K562 (cell line): ENCODE results near the gene SLC39A9. TPM values are rescaled to one million over a fixed set of nuclear protein-coding genes. Genes with fewer than 3 reads are reported as not detected.

Source experiments
- C11orf30 ChIP-seq: fragments of 450-650 bp; IDR thresholded peaks from 2 replicates; pipeline ENCODE4 v1.6.1; 2016; ENCODE audit warnings: low read depth, mild to moderate bottlenecking
- COPS2 ChIP-seq: fragments of 450-650 bp; conservative IDR thresholded peaks from 2 replicates; pipeline ENCODE4 v1.6.1; 2016; ENCODE audit warnings: mild to moderate bottlenecking, moderate library complexity
- CTBP1 ChIP-seq: fragments of 450-650 bp; IDR thresholded peaks from 2 replicates; pipeline ENCODE4 v1.6.1; 2016; ENCODE audit warnings: borderline replicate concordance
- ELF1 ChIP-seq: fragments of 200-800 bp; sonication (Bioruptor generic); IDR thresholded peaks from 2 replicates; pipeline ENCODE4 v1.6.1; 2016; ENCODE audit warnings: missing genetic modification characterization, missing compliant biosample characterization
- ETV6 ChIP-seq, 3 experiments: fragments of 150-350 bp in 1 of 3; sonication (generic) in 1 of 3; formaldehyde crosslinking in 1 of 3; IDR thresholded peaks; 2 replicates each; pipeline versions ENCODE4 v1.6.1 to v1.8.0; 2014 to 2022; ENCODE audit warnings: borderline replicate concordance in 2 of 3, low read depth in 2 of 3, antibody characterized with exemption in 1 of 3, low read length in 1 of 3, mild to moderate bottlenecking in 1 of 3, missing genetic modification reagents in 1 of 3
- FOXM1 ChIP-seq, 2 experiments: fragments of 450-650 bp in 1 of 2; sonication (generic) in 1 of 2; formaldehyde crosslinking in 1 of 2; IDR thresholded peaks; 2 replicates each; pipeline versions ENCODE4 v1.6.1 to v1.9.0; 2017 to 2022; ENCODE audit warnings: low read depth in 2 of 2, mild to moderate bottlenecking in 2 of 2, missing genetic modification reagents in 1 of 2, moderate library complexity in 1 of 2
- HNRNPLL ChIP-seq: fragments of 200-400 bp; formaldehyde crosslinking; IDR thresholded peaks from 2 replicates; pipeline ENCODE4 v1.6.1; 2017; ENCODE audit warnings: low read length, low read depth, mild to moderate bottlenecking; ENCODE audit not compliant: poor library complexity, severe bottlenecking
- KDM1A ChIP-seq, 2 experiments: fragments of 450-650 bp; IDR thresholded peaks; 2 replicates each; pipeline ENCODE4 v1.6.1; 2016; ENCODE audit warnings: mild to moderate bottlenecking in 2 of 2
- LARP7 ChIP-seq: fragments of 450-650 bp; IDR thresholded peaks from 2 replicates; pipeline ENCODE4 v1.6.1; 2016
- NCOR1 ChIP-seq: fragments of 450-650 bp; IDR thresholded peaks from 2 replicates; pipeline ENCODE4 v1.6.1; 2016; ENCODE audit warnings: mild to moderate bottlenecking, moderate library complexity
- NFATC3 ChIP-seq: fragments of 450-650 bp; IDR thresholded peaks from 2 replicates; pipeline ENCODE4 v1.6.1; 2017; ENCODE audit warnings: mild to moderate bottlenecking
- NR2C1 ChIP-seq, 2 experiments: fragments of 450-650 bp; IDR thresholded peaks; 2 replicates each; pipeline ENCODE4 v1.6.1; 2017; ENCODE audit warnings: mild to moderate bottlenecking in 2 of 2, antibody characterized with exemption in 1 of 2, inconsistent platforms in 1 of 2, missing compliant biosample characterization in 1 of 2, missing genetic modification characterization in 1 of 2
- PCBP2 ChIP-seq: fragments of 200-400 bp; formaldehyde crosslinking; IDR thresholded peaks from 2 replicates; pipeline ENCODE4 v1.6.1; 2018; ENCODE audit warnings: low read length, low read depth, mild to moderate bottlenecking, moderate library complexity; ENCODE audit not compliant: poor library complexity, severe bottlenecking
- PHF20 ChIP-seq: fragments of 450-650 bp; IDR thresholded peaks from 2 replicates; pipeline ENCODE4 v1.6.1; 2018; ENCODE audit not compliant: partially characterized antibody
- PHF8 ChIP-seq: fragments of 200-600 bp; sonication (generic); IDR thresholded peaks from 2 replicates; pipeline ENCODE4 v1.6.1; 2012; ENCODE audit warnings: mixed run types, mild to moderate bottlenecking, inconsistent platforms, low read length, moderate library complexity, borderline replicate concordance
- PYGO2 ChIP-seq: fragments of 450-650 bp; IDR thresholded peaks from 2 replicates; pipeline ENCODE4 v1.6.1; 2016; ENCODE audit warnings: mild to moderate bottlenecking, missing genetic modification characterization, moderate library complexity, missing compliant biosample characterization
- TCF7L2 ChIP-seq: fragments of 150-350 bp; IDR thresholded peaks from 2 replicates; pipeline ENCODE4 v1.6.1; 2016; ENCODE audit warnings: low read depth, mild to moderate bottlenecking, low read length, moderate library complexity
- TCFL5 ChIP-seq: fragments of 250-450 bp; sonication (Bioruptor Pico); conservative IDR thresholded peaks from 2 replicates; pipeline ENCODE4 v1.6.1; 2021; ENCODE audit warnings: mild to moderate bottlenecking, moderate library complexity, matching md5 sums
- ZNF324 ChIP-seq: fragments of 250-450 bp; sonication (Bioruptor Pico); IDR thresholded peaks from 2 replicates; pipeline ENCODE4 v1.4.0; 2020; ENCODE audit warnings: mild to moderate bottlenecking
- ZNF384 ChIP-seq: IDR thresholded peaks from 2 replicates; pipeline ENCODE4 v1.6.1; 2012; ENCODE audit warnings: low read depth, low read length, improper control_type of control experiment
- ZNF561 ChIP-seq: fragments of 450-650 bp; formaldehyde crosslinking; conservative IDR thresholded peaks from 2 replicates; pipeline ENCODE4 v1.4.0; 2020; ENCODE audit warnings: mild to moderate bottlenecking, moderate library complexity
- polyA plus RNA-seq, 8 experiments: library from polyadenylated mRNA; depleted of rRNA in 4 of 8; stranded (reverse) in 5 of 8; unstranded in 3 of 8; fragments of >200 nt; fragmentation: Nextera tagmentation in 2 of 8; fragmentation: Illumina TruSeq in 1 of 8; extraction: Ambion mirVana in 2 of 8; extraction: Trizol in 1 of 8; gene quantifications; 2 replicates each; pipeline versions ENCODE4 v1.2.1 to v1.2.3, GENCODE V29; 2011 to 2014; ENCODE audit warnings: inconsistent platforms in 1 of 8, missing spikeins in 1 of 8
- total RNA-seq, 7 experiments: library from RNA; depleted of rRNA in 6 of 7; stranded (reverse); fragments of >200 nt in 6 of 7; fragmentation: Illumina TruSeq in 2 of 7; extraction: Trizol in 2 of 7; gene quantifications; 2 replicates each; pipeline versions ENCODE4 v1.2.1 to v1.2.3, GENCODE V29; 2011 to 2021; ENCODE audit warnings: low replicate concordance in 1 of 7
- TF ChIP-seq, protein P1 (sequence below): fragments of 450-650 bp; IDR thresholded peaks from 2 replicates; pipeline ENCODE4 v1.6.1; 2016; ENCODE audit warnings: borderline replicate concordance
- TF ChIP-seq, protein P2 (sequence below): IDR thresholded peaks from 3 replicates; pipeline ENCODE4 v1.6.1; 2011; ENCODE audit warnings: borderline replicate concordance, mild to moderate bottlenecking; ENCODE audit not compliant: insufficient read length, insufficient read depth
- TF ChIP-seq, protein P3 (sequence below): sonication (generic); formaldehyde crosslinking; IDR thresholded peaks from 2 replicates; pipeline ENCODE4 v1.8.1; 2022; ENCODE audit warnings: missing genetic modification reagents

The SLC39A9 gene
- total and polyA plus RNA-seq, 9 of the 15 experiments (the other 6 are each of a cell fraction or from before 2014, with no cell fraction given): 18.4 to 66.0 (median 32.5) TPM

DNA sequence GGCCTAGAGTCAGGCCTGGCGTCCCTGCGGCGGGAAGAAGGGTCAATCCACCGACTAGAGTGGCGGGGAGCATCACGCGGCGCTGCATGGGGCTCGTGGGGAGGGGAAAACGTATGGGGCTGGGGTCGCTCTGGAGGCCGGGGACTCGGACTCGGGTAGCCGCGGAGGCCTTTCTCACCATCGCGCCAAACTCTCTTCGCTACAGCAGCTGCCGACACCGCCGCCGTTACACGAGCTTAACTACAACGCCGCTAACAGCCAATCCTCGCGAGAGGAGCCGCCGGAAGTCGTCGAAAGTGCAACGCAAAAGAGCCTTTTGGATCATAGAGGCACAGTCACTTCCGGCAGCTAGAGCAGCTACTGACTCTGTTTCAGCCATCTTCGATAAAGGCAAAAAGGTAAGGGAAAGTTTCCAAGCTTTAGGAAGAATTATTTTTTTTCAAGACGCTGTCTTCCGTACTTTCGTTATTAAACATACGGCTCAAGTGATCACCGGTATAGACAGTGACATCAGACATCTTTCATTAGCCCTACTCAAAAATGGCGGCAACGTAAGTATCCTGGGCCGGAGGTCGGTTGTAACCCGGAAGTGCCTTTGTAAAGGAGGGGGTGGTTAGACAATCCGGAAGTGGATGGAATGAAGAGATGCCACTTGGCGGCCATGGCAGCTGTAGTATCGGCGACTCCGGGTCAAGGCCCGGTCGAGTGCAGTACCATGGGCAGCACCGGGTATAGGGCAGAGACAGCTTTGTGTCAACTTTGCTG is at the start of gene SLC39A9, which contains the start of gene ERH (continued):
- TF ChIP-seq, protein P1, sequence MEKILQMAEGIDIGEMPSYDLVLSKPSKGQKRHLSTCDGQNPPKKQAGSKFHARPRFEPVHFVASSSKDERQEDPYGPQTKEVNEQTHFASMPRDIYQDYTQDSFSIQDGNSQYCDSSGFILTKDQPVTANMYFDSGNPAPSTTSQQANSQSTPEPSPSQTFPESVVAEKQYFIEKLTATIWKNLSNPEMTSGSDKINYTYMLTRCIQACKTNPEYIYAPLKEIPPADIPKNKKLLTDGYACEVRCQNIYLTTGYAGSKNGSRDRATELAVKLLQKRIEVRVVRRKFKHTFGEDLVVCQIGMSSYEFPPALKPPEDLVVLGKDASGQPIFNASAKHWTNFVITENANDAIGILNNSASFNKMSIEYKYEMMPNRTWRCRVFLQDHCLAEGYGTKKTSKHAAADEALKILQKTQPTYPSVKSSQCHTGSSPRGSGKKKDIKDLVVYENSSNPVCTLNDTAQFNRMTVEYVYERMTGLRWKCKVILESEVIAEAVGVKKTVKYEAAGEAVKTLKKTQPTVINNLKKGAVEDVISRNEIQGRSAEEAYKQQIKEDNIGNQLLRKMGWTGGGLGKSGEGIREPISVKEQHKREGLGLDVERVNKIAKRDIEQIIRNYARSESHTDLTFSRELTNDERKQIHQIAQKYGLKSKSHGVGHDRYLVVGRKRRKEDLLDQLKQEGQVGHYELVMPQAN: peak; percentile 86; the same call in 1 of the 2 replicates
- TF ChIP-seq PYGO2 (tag): peak; percentile 57; the same call in 1 of the 2 replicates
- TF ChIP-seq, protein P2, sequence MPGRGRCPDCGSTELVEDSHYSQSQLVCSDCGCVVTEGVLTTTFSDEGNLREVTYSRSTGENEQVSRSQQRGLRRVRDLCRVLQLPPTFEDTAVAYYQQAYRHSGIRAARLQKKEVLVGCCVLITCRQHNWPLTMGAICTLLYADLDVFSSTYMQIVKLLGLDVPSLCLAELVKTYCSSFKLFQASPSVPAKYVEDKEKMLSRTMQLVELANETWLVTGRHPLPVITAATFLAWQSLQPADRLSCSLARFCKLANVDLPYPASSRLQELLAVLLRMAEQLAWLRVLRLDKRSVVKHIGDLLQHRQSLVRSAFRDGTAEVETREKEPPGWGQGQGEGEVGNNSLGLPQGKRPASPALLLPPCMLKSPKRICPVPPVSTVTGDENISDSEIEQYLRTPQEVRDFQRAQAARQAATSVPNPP: no peak
- no peak for TF ChIP-seq ZNF561 (CRISPR knock-in tag)
- no peak for TF ChIP-seq ZNF324 (CRISPR knock-in tag)
- TF ChIP-seq ELF1: peak; percentile 99
- peak; percentile 41 for TF ChIP-seq HNRNPLL
- no peak for TF ChIP-seq TCFL5 (CRISPR knock-in tag)
- TF ChIP-seq NFATC3: no peak
- TF ChIP-seq NCOR1: no peak
- TF ChIP-seq ETV6 (IDR thresholded peaks at IDR 0.05; ENCODE audit: borderline replicate concordance in 1 of 2, low read depth in 2 of 2, low read length in 1 of 2): no peak
- TF ChIP-seq ETV6 (CRISPR knock-in tag; IDR thresholded peaks at IDR 0.05; ENCODE audit: borderline replicate concordance): no peak
- TF ChIP-seq PHF20: peak; percentile 82
- TF ChIP-seq FOXM1 (IDR thresholded peaks at IDR 0.05; ENCODE audit: low read depth): peak; percentile 80
- no peak for TF ChIP-seq FOXM1 (CRISPR knock-in tag; IDR thresholded peaks at IDR 0.05; ENCODE audit: low read depth)
- peak; percentile 99 for TF ChIP-seq NR2C1 (IDR thresholded peaks at IDR 0.05)
- TF ChIP-seq NR2C1 (tag; IDR thresholded peaks at IDR 0.05): peak; percentile 99
- TF ChIP-seq TCF7L2: no peak
- no peak for TF ChIP-seq COPS2
- TF ChIP-seq C11orf30: peak; percentile 86
- TF ChIP-seq KDM1A (IDR thresholded peaks at IDR 0.05): no peak
- TF ChIP-seq, protein P3, sequence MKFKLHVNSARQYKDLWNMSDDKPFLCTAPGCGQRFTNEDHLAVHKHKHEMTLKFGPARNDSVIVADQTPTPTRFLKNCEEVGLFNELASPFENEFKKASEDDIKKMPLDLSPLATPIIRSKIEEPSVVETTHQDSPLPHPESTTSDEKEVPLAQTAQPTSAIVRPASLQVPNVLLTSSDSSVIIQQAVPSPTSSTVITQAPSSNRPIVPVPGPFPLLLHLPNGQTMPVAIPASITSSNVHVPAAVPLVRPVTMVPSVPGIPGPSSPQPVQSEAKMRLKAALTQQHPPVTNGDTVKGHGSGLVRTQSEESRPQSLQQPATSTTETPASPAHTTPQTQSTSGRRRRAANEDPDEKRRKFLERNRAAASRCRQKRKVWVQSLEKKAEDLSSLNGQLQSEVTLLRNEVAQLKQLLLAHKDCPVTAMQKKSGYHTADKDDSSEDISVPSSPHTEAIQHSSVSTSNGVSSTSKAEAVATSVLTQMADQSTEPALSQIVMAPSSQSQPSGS (CRISPR knock-in tag): no peak
- peak; percentile 83 for TF ChIP-seq PHF8
- no peak for TF ChIP-seq PCBP2
- TF ChIP-seq CTBP1: no peak; the same call in 1 of the 2 replicates
- TF ChIP-seq ZNF384: no peak
- no peak for TF ChIP-seq LARP7
